Motor neuron (in vitro differentiated cells): ENCODE data around the gene CFAP91. TPM values are rescaled to one million over a fixed set of nuclear protein-coding genes. Genes with fewer than 3 reads are reported as not detected.
A peak's percentile ranks its signal among the peaks of the same experiment; 100 is the strongest.

ENCODE experiments used
- ATAC-seq, 8 experiments: fragments of 200-7000 bp; cut with Tn5 transposase; replicated peaks in 6 of 8; 2 replicates each; pipeline ENCODE4 v1.8.0; 2021; ENCODE audit warnings: mild to moderate bottlenecking in 8 of 8, moderate library complexity in 8 of 8
- H3K27ac ChIP-seq, 2 donors: fragments of 250-450 bp; sonication (Bioruptor Pico); 2 replicates each; pipeline ENCODE4 v1.9.0; 2021; ENCODE audit warnings: antibody characterized with exemption in 2 of 2, mild to moderate bottlenecking in 2 of 2, moderate library complexity in 1 of 2
- H3K4me1 ChIP-seq, 2 donors: fragments of 250-450 bp; sonication (Bioruptor Pico); replicated peaks in 1 of 2; 2 replicates each; pipeline ENCODE4 v1.6.1; 2021; ENCODE audit warnings: antibody characterized with exemption in 2 of 2, mild to moderate bottlenecking in 2 of 2, moderate library complexity in 1 of 2
- H3K4me3 ChIP-seq, 5 donors: fragments of 250-450 bp; sonication (Bioruptor Pico); 2 replicates each; pipeline ENCODE4 v1.9.0; 2021; ENCODE audit warnings: antibody characterized with exemption in 5 of 5, mild to moderate bottlenecking in 5 of 5, moderate library complexity in 4 of 5
- WGBS, 10 experiments: fragments of 450-650 bp; shearing (Covaris generic); methylation state at CpG; one replicate each; pipeline ENCODE4 v1.0.0; 2022; 5-methylcytosine and 5-hydroxymethylcytosine counted together
- in situ Hi-C, 9 experiments: fragments of 400-800 bp; cut with MboI; loops; one replicate each; pipeline ENCODE4 v1.15.0; 2021; ENCODE audit warnings: low sequenced_read_pairs in 9 of 9, low pct_unique_long_range_greater_than_20kb in 2 of 9; ENCODE audit not compliant: unreplicated experiment in 9 of 9
- total RNA-seq, 8 experiments: library from RNA; unstranded; fragments of 300-600 nt; gene quantifications; 2 replicates each; pipeline versions ENCODE4 v1.2.3 to v1.2.4, GENCODE V29; 2022

Gene CFAP91
- total RNA-seq, 8 experiments from 2014 or later = 0.90 to 19.7 (median 6.4) TPM; not detected in 1

DNA sequence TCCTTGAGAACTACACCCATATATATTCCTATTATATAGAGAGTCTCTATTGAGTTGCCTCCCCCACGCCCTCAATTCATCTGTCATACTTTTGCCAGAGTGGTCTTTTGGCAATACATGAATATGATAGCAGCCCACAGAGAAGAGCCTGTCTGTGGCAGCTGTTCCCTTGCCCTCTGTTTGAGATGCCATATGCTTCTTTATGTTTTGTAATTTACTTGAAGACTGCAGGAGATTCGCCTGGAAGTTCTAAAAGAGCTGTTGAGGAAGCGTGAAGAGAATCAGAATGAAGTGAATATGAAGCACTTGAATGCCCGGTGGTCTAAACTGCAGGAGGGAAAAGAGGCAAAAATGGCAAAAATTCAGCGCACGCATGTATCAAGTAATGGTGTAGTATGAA is 27.2 kb downstream of the CFAP91 start:
- in situ Hi-C loops = no loop called here
- Histone ChIP-seq H3K4me3 (no peak overlapping the region), H3K4me1 (peaks cover 0 to 3% of the 10 kb centered on the region in 2 donors), H3K27ac (no peak overlapping the region)
- no peak for ATAC-seq
- WGBS, 10 experiments = 77 to 100% (median 95%) methylated on average over 2 to 6 of the region's 6 CpGs; no CpG with 5 or more reads in 1 of the 10 experiments

GRCh38 chr3:119731560-119732343 is 28.9 kb downstream of the CFAP91 start:
- Histone ChIP-seq H3K27ac (no peak overlapping the region), H3K4me1 (peaks cover 0 to 3% of the 10 kb centered on the region in 2 donors), H3K4me3 (no peak overlapping the region)
- peak; percentile 18 to 100 (median 57) for ATAC-seq
- 8 to 84% (median 63%) methylated on average over 3 to 8 of the region's 8 CpGs; no CpG with 5 or more reads in 1 of the 10 experiments for WGBS, 10 experiments
- in situ Hi-C loops = no loop called here

GRCh38 chr3:119733812-119734211 is 31.0 kb downstream of the CFAP91 start:
- WGBS, 10 experiments = 83 to 100% (median 90%) methylated on average over 1 to 5 of the region's 5 CpGs; no CpG with 5 or more reads in 4 of the 10 experiments
- Histone ChIP-seq H3K27ac (no peak overlapping the region), H3K4me3 (no peak overlapping the region), H3K4me1 (peaks cover 0 to 3% of the 10 kb centered on the region in 2 donors)
- ATAC-seq = no peak
- in situ Hi-C loops = no loop called here

- H3K4me1 ChIP-seq = no peaks in the 10 kb centered on the region
- H3K4me3 ChIP-seq = no peak overlapping the region
- in situ Hi-C loops = no loop called here
- no peak for ATAC-seq
- H3K27ac ChIP-seq = no peak overlapping the region
Measured at GRCh38 chr3:119738741-119739140, 35.9 kb downstream of the CFAP91 start.

DNA sequence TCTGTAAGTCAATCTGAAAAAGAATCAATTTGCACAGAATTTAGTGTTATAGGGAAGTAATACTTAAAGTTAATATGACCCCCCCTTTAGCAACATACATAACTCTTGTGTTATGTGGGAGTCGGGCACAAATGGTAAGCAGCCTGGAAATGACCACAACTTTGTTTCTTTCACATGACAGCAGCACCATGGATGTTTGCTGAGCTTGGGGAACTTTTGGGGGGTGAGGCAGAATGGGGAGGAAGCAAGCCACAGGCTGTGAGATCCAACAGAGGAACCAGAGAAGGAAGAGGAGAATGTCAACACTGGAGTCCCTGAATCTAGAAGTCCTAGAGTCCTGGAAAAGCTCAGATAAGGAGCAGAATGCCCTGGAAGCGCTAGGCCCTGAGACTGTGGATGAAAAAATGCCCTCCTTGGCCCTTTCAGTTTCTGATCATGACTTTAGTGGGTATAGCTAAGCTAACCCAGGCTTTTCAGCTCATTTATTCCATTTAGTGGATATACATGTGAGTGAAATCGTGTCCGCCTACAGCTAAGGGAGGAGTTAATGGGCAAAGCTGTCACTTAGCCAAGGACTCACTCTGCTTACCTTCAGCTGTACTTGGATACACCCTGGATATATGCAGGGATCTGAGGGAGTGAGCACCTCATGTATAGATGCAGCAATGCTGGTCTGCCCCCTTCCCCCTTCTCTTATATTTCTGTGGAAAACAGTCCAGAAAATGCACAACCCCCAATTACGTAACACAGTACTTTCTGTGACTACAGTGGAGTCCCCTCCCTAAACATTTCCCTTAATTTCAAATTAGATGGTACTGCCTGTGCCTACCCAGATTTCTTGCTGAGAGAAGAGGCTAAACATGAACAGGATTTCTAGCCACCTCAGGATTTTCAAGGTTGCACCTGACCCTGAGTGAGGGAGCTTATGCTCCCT is 39.1 kb downstream of the CFAP91 start:
- in situ Hi-C loops = no loop called here
- Histone ChIP-seq H3K4me3 (no peak overlapping the region), H3K4me1 (no peaks in the 10 kb centered on the region), H3K27ac (no peak overlapping the region)
- 60 to 100% (median 93%) methylated on average over 1 to 4 of the region's 5 CpGs; no CpG with 5 or more reads in 1 of the 10 experiments for WGBS, 10 experiments
- ATAC-seq = peak in 2 of 8 experiments; percentile 61 to 89

GRCh38 chr3:119743921-119744320 is 41.1 kb downstream of the CFAP91 start:
- no peak overlapping the region for H3K27ac ChIP-seq
- WGBS, 10 experiments = 62 to 100% (median 91%) methylated on average over 1 to 9 of the region's 10 CpGs; no CpG with 5 or more reads in 2 of the 10 experiments
- in situ Hi-C loops = no loop called here
- ATAC-seq = no peak
- H3K4me1 ChIP-seq = no peaks in the 10 kb centered on the region
- H3K4me3 ChIP-seq = no peak overlapping the region

DNA sequence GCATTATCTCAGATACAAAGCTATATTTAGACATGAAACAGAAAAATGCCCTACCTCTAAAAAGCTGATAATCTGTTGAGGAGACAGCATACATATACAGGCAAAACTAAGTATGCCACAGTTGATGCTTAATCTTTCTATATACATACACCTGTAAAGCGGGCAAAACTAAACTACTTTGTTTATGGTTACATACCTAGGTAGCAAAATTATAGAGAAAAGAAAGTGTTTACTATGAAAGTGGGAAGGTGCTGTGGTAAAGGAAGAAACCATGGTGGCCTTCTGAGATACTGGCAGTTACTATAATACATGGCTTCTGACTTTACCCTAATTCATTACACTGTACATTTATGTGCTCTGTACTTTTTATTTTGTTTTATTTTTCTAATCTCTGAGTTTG is 43.1 kb downstream of the CFAP91 start:
- H3K27ac ChIP-seq = no peak overlapping the region
- H3K4me3 ChIP-seq = no peak overlapping the region
- in situ Hi-C loops = no loop called here
- WGBS, 10 experiments = 30 to 100% (median 82%) methylated on average over 1 of the region's 1 CpG; no CpG with 5 or more reads in 2 of the 10 experiments
- H3K4me1 ChIP-seq = no peaks in the 10 kb centered on the region
- no peak for ATAC-seq

DNA sequence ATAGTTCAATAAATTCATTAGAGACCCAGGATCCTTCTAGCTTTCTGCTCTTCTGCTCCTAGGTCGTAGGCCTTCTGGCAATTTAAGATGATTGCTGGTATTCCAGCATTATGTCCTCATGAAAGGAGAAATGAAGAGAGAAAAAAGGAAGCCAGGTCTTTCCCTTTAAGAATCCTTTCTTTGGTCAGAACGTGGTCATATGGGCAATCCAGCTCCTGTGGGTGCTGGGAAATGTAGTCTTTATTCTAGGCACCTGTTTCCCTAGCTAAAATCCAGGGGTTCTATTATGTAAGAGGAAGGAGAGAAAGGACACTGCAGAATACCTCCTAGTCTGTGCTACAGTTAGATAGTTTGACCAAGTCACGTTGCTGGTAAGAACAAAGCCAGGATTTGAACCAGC is 43.6 kb downstream of the CFAP91 start:
- in situ Hi-C loops = no loop called here
- Histone ChIP-seq H3K4me1 (no peaks in the 10 kb centered on the region), H3K27ac (no peak overlapping the region), H3K4me3 (no peak overlapping the region)
- ATAC-seq = no peak
- WGBS, 10 experiments = 0 to 100% (median 59%) methylated on average over 1 to 3 of the region's 3 CpGs; no CpG with 5 or more reads in 1 of the 10 experiments

DNA sequence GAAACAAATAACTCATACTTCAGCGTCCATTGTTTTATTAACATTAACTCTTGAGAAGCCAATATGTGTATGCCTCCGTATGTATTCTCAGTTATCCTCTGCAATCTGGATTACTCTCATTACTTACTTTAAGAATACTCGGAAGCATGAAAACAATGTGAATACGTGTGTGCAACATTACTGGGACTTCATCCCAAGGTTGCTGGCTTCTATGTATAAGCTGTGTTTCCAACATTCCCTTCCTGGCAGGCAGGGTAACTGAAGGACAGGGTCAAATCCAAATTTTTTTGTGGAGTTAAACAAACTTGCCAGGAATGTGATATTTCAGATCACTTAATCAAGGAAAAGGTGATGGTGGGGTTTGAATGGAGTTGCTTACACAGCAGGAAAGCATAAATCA is 44.5 kb downstream of the CFAP91 start:
- Histone ChIP-seq H3K27ac (no peak overlapping the region), H3K4me3 (no peak overlapping the region), H3K4me1 (no peaks in the 10 kb centered on the region)
- no peak for ATAC-seq
- 33 to 100% (median 91%) methylated on average over 1 to 4 of the region's 4 CpGs; no CpG with 5 or more reads in 1 of the 10 experiments for WGBS, 10 experiments
- in situ Hi-C loops = no loop called here

- no peak overlapping the region for H3K4me3 ChIP-seq
- H3K27ac ChIP-seq = no peak overlapping the region
- 0 to 100% (median 86%) methylated on average over 1 of the region's 1 CpG; no CpG with 5 or more reads in 3 of the 10 experiments for WGBS, 10 experiments
- H3K4me1 ChIP-seq = no peaks in the 10 kb centered on the region
- no peak for ATAC-seq
- in situ Hi-C loops = no loop called here
Measured at GRCh38 chr3:119748991-119749390, 46.2 kb downstream of the CFAP91 start.

- no peak overlapping the region for H3K27ac ChIP-seq
- in situ Hi-C loops = no loop called here
- no peak for ATAC-seq
- H3K4me1 ChIP-seq = no peaks in the 10 kb centered on the region
- 33 to 100% (median 93%) methylated on average over 1 to 3 of the region's 3 CpGs; no CpG with 5 or more reads in 3 of the 10 experiments for WGBS, 10 experiments
- H3K4me3 ChIP-seq = no peak overlapping the region
Measured at GRCh38 chr3:119751423-119751822, 48.6 kb downstream of the CFAP91 start.
